HepG2 (cell line): ENCODE results near the gene CUL4A. TPM values are rescaled to one million over a fixed set of nuclear protein-coding genes. Genes with fewer than 3 reads are reported as not detected.

Source experiments
- CENPX ChIP-seq: sonication (generic); formaldehyde crosslinking; IDR thresholded peaks from 2 replicates; pipeline ENCODE4 v1.9.0; 2021; ENCODE audit warnings: mild to moderate bottlenecking, missing genetic modification reagents, moderate library complexity
- FOXC1 ChIP-seq: sonication (generic); formaldehyde crosslinking; IDR thresholded peaks from 2 replicates; pipeline ENCODE4 v1.8.0; 2022; ENCODE audit warnings: mild to moderate bottlenecking, missing genetic modification reagents, borderline replicate concordance
- HOXD1 ChIP-seq: sonication (generic); formaldehyde crosslinking; IDR thresholded peaks from 2 replicates; pipeline ENCODE4 v1.5.0; 2020; ENCODE audit warnings: missing genetic modification reagents
- KDM4B ChIP-seq: sonication (generic); formaldehyde crosslinking; IDR thresholded peaks from 2 replicates; pipeline ENCODE4 v1.4.0; 2020; ENCODE audit warnings: missing genetic modification reagents
- NR0B2 ChIP-seq: sonication (generic); formaldehyde crosslinking; IDR thresholded peaks from 2 replicates; pipeline ENCODE4 v1.4.0; 2020; ENCODE audit warnings: mild to moderate bottlenecking, missing genetic modification reagents
- SAP130 ChIP-seq: IDR thresholded peaks from 2 replicates; pipeline ENCODE4 v1.6.1; 2016; ENCODE audit warnings: low read depth
- SOX6 ChIP-seq, 2 experiments: fragments of 450-650 bp in 1 of 2; sonication (generic) in 1 of 2; formaldehyde crosslinking in 1 of 2; IDR thresholded peaks; 2 replicates each; pipeline versions ENCODE4 v1.4.0 to v1.6.1; 2017 to 2020; ENCODE audit warnings: antibody characterized with exemption in 1 of 2, mild to moderate bottlenecking in 1 of 2, missing genetic modification reagents in 1 of 2
- SRSF1 ChIP-seq: fragments of 200-400 bp; formaldehyde crosslinking; optimal IDR thresholded peaks from 2 replicates; pipeline ENCODE3; 2017; ENCODE audit warnings: mild to moderate bottlenecking, low read depth, low read length, moderate library complexity
- SYNCRIP ChIP-seq: fragments of 200-400 bp; formaldehyde crosslinking; IDR thresholded peaks from 2 replicates; pipeline ENCODE4 v1.6.1; 2018; ENCODE audit warnings: mild to moderate bottlenecking, low read depth, low read length; ENCODE audit not compliant: insufficient read depth
- TCF7 ChIP-seq: sonication (generic); IDR thresholded peaks from 2 replicates; pipeline ENCODE4 v1.6.1; 2016; ENCODE audit warnings: antibody characterized with exemption, low read depth
- ZBTB25 ChIP-seq: IDR thresholded peaks from 2 replicates; pipeline ENCODE4 v1.6.1; 2018; ENCODE audit warnings: missing genetic modification reagents
- ZFP62 ChIP-seq: sonication (generic); formaldehyde crosslinking; IDR thresholded peaks from 2 replicates; pipeline ENCODE4 v1.4.0; 2020; ENCODE audit warnings: missing genetic modification reagents
- ZNF550 ChIP-seq: sonication (generic); formaldehyde crosslinking; IDR thresholded peaks from 2 replicates; pipeline ENCODE4 v1.4.0; 2020; ENCODE audit warnings: mild to moderate bottlenecking, missing genetic modification reagents, borderline replicate concordance
- ZNF670 ChIP-seq: sonication (generic); formaldehyde crosslinking; IDR thresholded peaks from 2 replicates; pipeline ENCODE4 v1.8.0; 2022; ENCODE audit warnings: mild to moderate bottlenecking, missing genetic modification reagents, borderline replicate concordance
- ZNF816 ChIP-seq: sonication (generic); formaldehyde crosslinking; IDR thresholded peaks from 2 replicates; pipeline ENCODE4 v1.8.0; 2022; ENCODE audit warnings: missing genetic modification reagents, mild to moderate bottlenecking, borderline replicate concordance
- ZNF839 ChIP-seq: sonication (generic); formaldehyde crosslinking; IDR thresholded peaks from 2 replicates; pipeline ENCODE4 v1.4.0; 2020; ENCODE audit warnings: missing genetic modification reagents, mild to moderate bottlenecking, borderline replicate concordance
- polyA plus RNA-seq, 8 experiments: library from polyadenylated mRNA; depleted of rRNA in 3 of 8; stranded (reverse) in 7 of 8; unstranded in 1 of 8; fragments of >200 nt; fragmentation: Illumina TruSeq in 4 of 8; extraction: Trizol in 4 of 8; gene quantifications; 2 replicates each; pipeline versions ENCODE4 v1.2.1 to v1.2.3, GENCODE V29; 2011 to 2016; ENCODE audit warnings: low read depth in 4 of 8, missing spikeins in 1 of 8, mixed read lengths in 1 of 8; ENCODE audit not compliant: insufficient read depth in 1 of 8
- total RNA-seq, 5 experiments: library from RNA; depleted of rRNA; stranded (reverse); fragments of >200 nt; fragmentation: Illumina TruSeq; extraction: Trizol; gene quantifications; 2 replicates each; pipeline ENCODE4 v1.2.3, GENCODE V29; 2016; ENCODE audit warnings: low read depth in 1 of 5
- TF ChIP-seq, protein P1 (sequence below): sonication (generic); formaldehyde crosslinking; IDR thresholded peaks from 2 replicates; pipeline ENCODE4 v1.5.1; 2020; ENCODE audit warnings: mild to moderate bottlenecking, missing genetic modification reagents, borderline replicate concordance
- TF ChIP-seq, protein P2 (sequence below): sonication (generic); formaldehyde crosslinking; IDR thresholded peaks from 2 replicates; pipeline ENCODE4 v1.4.0; 2020; ENCODE audit warnings: mild to moderate bottlenecking, low read depth, missing genetic modification reagents
- TF ChIP-seq, protein P3 (sequence below): sonication (generic); formaldehyde crosslinking; IDR thresholded peaks from 2 replicates; pipeline ENCODE4 v1.5.0; 2020; ENCODE audit warnings: missing genetic modification reagents, mild to moderate bottlenecking, borderline replicate concordance
- TF ChIP-seq, protein P4 (sequence below): sonication (generic); formaldehyde crosslinking; IDR thresholded peaks from 2 replicates; pipeline ENCODE4 v1.4.0; 2020; ENCODE audit warnings: missing genetic modification reagents, mild to moderate bottlenecking, borderline replicate concordance

CUL4A gene
- total and polyA plus RNA-seq, 2 of the 13 experiments (the other 11 are each of a cell fraction or from before 2014, with no cell fraction given), result 51.2 to 75.3 TPM

- TF ChIP-seq, protein P1, sequence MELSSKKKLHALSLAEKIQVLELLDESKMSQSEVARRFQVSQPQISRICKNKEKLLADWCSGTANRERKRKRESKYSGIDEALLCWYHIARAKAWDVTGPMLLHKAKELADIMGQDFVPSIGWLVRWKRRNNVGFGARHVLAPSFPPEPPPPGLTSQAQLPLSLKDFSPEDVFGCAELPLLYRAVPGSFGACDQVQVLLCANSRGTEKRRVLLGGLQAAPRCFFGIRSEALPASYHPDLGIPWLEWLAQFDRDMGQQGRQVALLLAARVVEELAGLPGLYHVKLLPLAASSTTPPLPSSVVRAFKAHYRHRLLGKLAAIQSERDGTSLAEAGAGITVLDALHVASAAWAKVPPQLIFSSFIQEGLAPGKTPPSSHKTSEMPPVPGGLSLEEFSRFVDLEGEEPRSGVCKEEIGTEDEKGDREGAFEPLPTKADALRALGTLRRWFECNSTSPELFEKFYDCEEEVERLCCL (CRISPR knock-in tag), result no peak
- TF ChIP-seq, protein P2, sequence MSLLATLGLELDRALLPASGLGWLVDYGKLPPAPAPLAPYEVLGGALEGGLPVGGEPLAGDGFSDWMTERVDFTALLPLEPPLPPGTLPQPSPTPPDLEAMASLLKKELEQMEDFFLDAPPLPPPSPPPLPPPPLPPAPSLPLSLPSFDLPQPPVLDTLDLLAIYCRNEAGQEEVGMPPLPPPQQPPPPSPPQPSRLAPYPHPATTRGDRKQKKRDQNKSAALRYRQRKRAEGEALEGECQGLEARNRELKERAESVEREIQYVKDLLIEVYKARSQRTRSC (CRISPR knock-in tag), result no peak; the same call in 1 of the 2 replicates
- peak; percentile 99 for TF ChIP-seq ZBTB25 (CRISPR knock-in tag)
- no peak; the same call in 1 of the 2 replicates for TF ChIP-seq TCF7
- peak; percentile 91 for TF ChIP-seq SAP130 (CRISPR knock-in tag)
- peak; percentile 89 for TF ChIP-seq FOXC1 (CRISPR knock-in tag)
- TF ChIP-seq NR0B2 (CRISPR knock-in tag), result 0 out of 2 replicates have a peak, but pooled peaks have one; percentile 45
- TF ChIP-seq SRSF1, result peak; percentile 72
- TF ChIP-seq ZNF670, result peak; percentile 90; the same call in 1 of the 2 replicates
- TF ChIP-seq ZNF839 (CRISPR knock-in tag), result peak; percentile 43; the same call in 1 of the 2 replicates
- TF ChIP-seq ZNF816 (CRISPR knock-in tag), result peak; percentile 94
- peak; percentile 72 for TF ChIP-seq KDM4B (CRISPR knock-in tag)
- 0 out of 2 replicates have a peak, but pooled peaks have one; percentile 67 for TF ChIP-seq ZFP62 (CRISPR knock-in tag)
- TF ChIP-seq SOX6 (IDR thresholded peaks at IDR 0.05), result no peak
- peak; percentile 73 for TF ChIP-seq SOX6 (CRISPR knock-in tag; IDR thresholded peaks at IDR 0.05)
- TF ChIP-seq, protein P3, sequence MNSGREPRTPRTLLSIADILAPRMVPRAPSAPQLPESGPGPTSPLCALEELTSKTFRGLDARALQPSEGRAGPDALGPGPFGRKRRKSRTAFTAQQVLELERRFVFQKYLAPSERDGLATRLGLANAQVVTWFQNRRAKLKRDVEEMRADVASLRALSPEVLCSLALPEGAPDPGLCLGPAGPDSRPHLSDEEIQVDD (CRISPR knock-in tag), result peak; percentile 24; the same call in 1 of the 2 replicates
- no peak for TF ChIP-seq SYNCRIP
- peak; percentile 63; the same call in 1 of the 2 replicates for TF ChIP-seq ZNF550 (CRISPR knock-in tag)
- TF ChIP-seq, protein P4, sequence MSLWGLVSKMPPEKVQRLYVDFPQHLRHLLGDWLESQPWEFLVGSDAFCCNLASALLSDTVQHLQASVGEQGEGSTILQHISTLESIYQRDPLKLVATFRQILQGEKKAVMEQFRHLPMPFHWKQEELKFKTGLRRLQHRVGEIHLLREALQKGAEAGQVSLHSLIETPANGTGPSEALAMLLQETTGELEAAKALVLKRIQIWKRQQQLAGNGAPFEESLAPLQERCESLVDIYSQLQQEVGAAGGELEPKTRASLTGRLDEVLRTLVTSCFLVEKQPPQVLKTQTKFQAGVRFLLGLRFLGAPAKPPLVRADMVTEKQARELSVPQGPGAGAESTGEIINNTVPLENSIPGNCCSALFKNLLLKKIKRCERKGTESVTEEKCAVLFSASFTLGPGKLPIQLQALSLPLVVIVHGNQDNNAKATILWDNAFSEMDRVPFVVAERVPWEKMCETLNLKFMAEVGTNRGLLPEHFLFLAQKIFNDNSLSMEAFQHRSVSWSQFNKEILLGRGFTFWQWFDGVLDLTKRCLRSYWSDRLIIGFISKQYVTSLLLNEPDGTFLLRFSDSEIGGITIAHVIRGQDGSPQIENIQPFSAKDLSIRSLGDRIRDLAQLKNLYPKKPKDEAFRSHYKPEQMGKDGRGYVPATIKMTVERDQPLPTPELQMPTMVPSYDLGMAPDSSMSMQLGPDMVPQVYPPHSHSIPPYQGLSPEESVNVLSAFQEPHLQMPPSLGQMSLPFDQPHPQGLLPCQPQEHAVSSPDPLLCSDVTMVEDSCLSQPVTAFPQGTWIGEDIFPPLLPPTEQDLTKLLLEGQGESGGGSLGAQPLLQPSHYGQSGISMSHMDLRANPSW (CRISPR knock-in tag), result 0 out of 2 replicates have a peak, but pooled peaks have one; percentile 41
- no peak for TF ChIP-seq CENPX (CRISPR knock-in tag)
- TF ChIP-seq HOXD1, result no peak
Measured at GRCh38 chr13:113208421-113209335, 735 bp upstream of the CUL4A start, which contains the start of gene PCID2 (continued).
